ENCODE results near the gene PKHD1.
"Not testable (repeated sequence)": the region's sequence is repeated elsewhere in the genome, so short reads cannot be mapped to it uniquely, and the experiment has no call there.

Gene PKHD1

GRCh38 chr6:51953246-51953645 lies 134.2 kb downstream of the PKHD1 start:
- TF ChIP-seq JUND (IDR thresholded peaks at IDR 0.05; ENCODE audit: low read depth), result no peak
- in situ Hi-C loops (cut with HindIII; ENCODE audit: low pct_unique_long_range_greater_than_20kb, low sequenced_read_pairs), result no loop called here
- DNase-seq (ENCODE audit: low read depth in 1 of 2, low spot score in 1 of 2), result no peak

- TF ChIP-seq JUND (IDR thresholded peaks at IDR 0.05; ENCODE audit: low read depth), result no peak
- in situ Hi-C loops (cut with HindIII; ENCODE audit: low pct_unique_long_range_greater_than_20kb, low sequenced_read_pairs), result no loop called here
These were observed 135.5 kb downstream of the PKHD1 start for GRCh38 chr6:51951924-51952323.

GRCh38 chr6:51949526-51949925 lies 137.9 kb downstream of the PKHD1 start:
- TF ChIP-seq JUND (IDR thresholded peaks at IDR 0.05; ENCODE audit: low read depth), result no peak
- no peak for DNase-seq (ENCODE audit: low read depth in 1 of 2, low spot score in 1 of 2)
- in situ Hi-C loops (cut with HindIII; ENCODE audit: low pct_unique_long_range_greater_than_20kb, low sequenced_read_pairs), result no loop called here

More at GRCh38 chr6:51951924-51952323, 135.5 kb downstream of the PKHD1 start:
- no peak for DNase-seq (ENCODE audit: low read depth in 1 of 2, low spot score in 1 of 2)

- DNase-seq (ENCODE audit: low read depth in 1 of 2, low spot score in 1 of 2); in situ Hi-C loops (cut with HindIII; ENCODE audit: low pct_unique_long_range_greater_than_20kb, low sequenced_read_pairs): not testable (repeated sequence)
These were observed 147.7 kb downstream of the PKHD1 start for GRCh38 chr6:51939695-51940094.

- DNase-seq (ENCODE audit: low read depth in 1 of 2, low spot score in 1 of 2), result no peak
- no peak for TF ChIP-seq JUND (IDR thresholded peaks at IDR 0.05; ENCODE audit: low read depth)
- in situ Hi-C loops (cut with HindIII; ENCODE audit: low pct_unique_long_range_greater_than_20kb, low sequenced_read_pairs), result no loop called here
These were observed 150.7 kb downstream of the PKHD1 start for GRCh38 chr6:51936531-51937290.

- TF ChIP-seq JUND (IDR thresholded peaks at IDR 0.05; ENCODE audit: low read depth), result no peak
- peak; percentile 3 to 38 for DNase-seq (ENCODE audit: low read depth in 1 of 2, low spot score in 1 of 2)
- in situ Hi-C loops (cut with HindIII; ENCODE audit: low pct_unique_long_range_greater_than_20kb, low sequenced_read_pairs), result no loop called here
These were observed 153.3 kb downstream of the PKHD1 start for GRCh38 chr6:51934098-51934497.

- no peak for TF ChIP-seq JUND (IDR thresholded peaks at IDR 0.05; ENCODE audit: low read depth)
- no peak for DNase-seq (ENCODE audit: low read depth in 1 of 2, low spot score in 1 of 2)
- in situ Hi-C loops (cut with HindIII; ENCODE audit: low pct_unique_long_range_greater_than_20kb, low sequenced_read_pairs), result no loop called here
These were observed 154.5 kb downstream of the PKHD1 start for GRCh38 chr6:51932956-51933355.

GRCh38 chr6:51930602-51931001 lies 156.8 kb downstream of the PKHD1 start:
- in situ Hi-C loops (cut with HindIII; ENCODE audit: low pct_unique_long_range_greater_than_20kb, low sequenced_read_pairs), result no loop called here
- TF ChIP-seq JUND (IDR thresholded peaks at IDR 0.05; ENCODE audit: low read depth), result no peak
- DNase-seq (ENCODE audit: low read depth in 1 of 2, low spot score in 1 of 2), result no peak

GRCh38 chr6:51929934-51930574 lies 157.4 kb downstream of the PKHD1 start:
- no peak for TF ChIP-seq JUND (IDR thresholded peaks at IDR 0.05; ENCODE audit: low read depth)
- in situ Hi-C loops (cut with HindIII; ENCODE audit: low pct_unique_long_range_greater_than_20kb, low sequenced_read_pairs), result no loop called here
- no peak for DNase-seq (ENCODE audit: low read depth in 1 of 2, low spot score in 1 of 2)

GRCh38 chr6:51928320-51928719 lies 159.1 kb downstream of the PKHD1 start:
- TF ChIP-seq JUND (IDR thresholded peaks at IDR 0.05; ENCODE audit: low read depth), result no peak
- DNase-seq (ENCODE audit: low read depth in 1 of 2, low spot score in 1 of 2), result no peak
- in situ Hi-C loops (cut with HindIII; ENCODE audit: low pct_unique_long_range_greater_than_20kb, low sequenced_read_pairs), result no loop called here

GRCh38 chr6:51927450-51927849 lies 160.0 kb downstream of the PKHD1 start:
- in situ Hi-C loops (cut with HindIII; ENCODE audit: low pct_unique_long_range_greater_than_20kb, low sequenced_read_pairs), result no loop called here
- TF ChIP-seq JUND (IDR thresholded peaks at IDR 0.05; ENCODE audit: low read depth), result no peak
- DNase-seq (ENCODE audit: low read depth in 1 of 2, low spot score in 1 of 2), result no peak

GRCh38 chr6:51926125-51926524 lies 161.3 kb downstream of the PKHD1 start:
- no peak for TF ChIP-seq JUND (IDR thresholded peaks at IDR 0.05; ENCODE audit: low read depth)
- in situ Hi-C loops (cut with HindIII; ENCODE audit: low pct_unique_long_range_greater_than_20kb, low sequenced_read_pairs), result no loop called here

GRCh38 chr6:51922479-51922878 lies 164.9 kb downstream of the PKHD1 start:
- in situ Hi-C loops (cut with HindIII; ENCODE audit: low pct_unique_long_range_greater_than_20kb, low sequenced_read_pairs); DNase-seq (ENCODE audit: low read depth in 1 of 2, low spot score in 1 of 2): not testable (repeated sequence)

More at GRCh38 chr6:51926125-51926524, 161.3 kb downstream of the PKHD1 start:
- DNase-seq (ENCODE audit: low read depth in 1 of 2, low spot score in 1 of 2), result no peak

GRCh38 chr6:51918347-51918746 lies 169.1 kb downstream of the PKHD1 start:
- in situ Hi-C loops (cut with HindIII; ENCODE audit: low pct_unique_long_range_greater_than_20kb, low sequenced_read_pairs); DNase-seq (ENCODE audit: low read depth in 1 of 2, low spot score in 1 of 2): not testable (repeated sequence)
